Ishikawa (cell line): ENCODE results near the gene YBX1.

ENCODE experiments used
- CEBPB ChIP-seq: IDR thresholded peaks from 2 replicates; pipeline ENCODE4 v1.6.1; 2012
- CREB1 ChIP-seq: IDR thresholded peaks from 2 replicates; pipeline ENCODE4 v1.6.1; 2012; ENCODE audit warnings: low read depth
- EGR1 ChIP-seq: IDR thresholded peaks from 2 replicates; pipeline ENCODE4 v1.6.1; 2012
- EP300 ChIP-seq: IDR thresholded peaks from 2 replicates; pipeline ENCODE4 v1.6.1; 2012; ENCODE audit warnings: borderline replicate concordance
- FOXM1 ChIP-seq: IDR thresholded peaks from 2 replicates; pipeline ENCODE4 v1.6.1; 2012; ENCODE audit warnings: low read depth, borderline replicate concordance
- MAX ChIP-seq: IDR thresholded peaks from 2 replicates; pipeline ENCODE4 v1.6.1; 2012
- NFIC ChIP-seq: IDR thresholded peaks from 2 replicates; pipeline ENCODE4 v1.6.1; 2012
- RAD21 ChIP-seq: IDR thresholded peaks from 2 replicates; pipeline ENCODE4 v1.6.1; 2012; ENCODE audit warnings: low read depth
- REST ChIP-seq: IDR thresholded peaks from 2 replicates; pipeline ENCODE4 v1.6.1; 2012; ENCODE audit warnings: low read depth, mild to moderate bottlenecking
- TAF1 ChIP-seq: IDR thresholded peaks from 2 replicates; pipeline ENCODE4 v1.6.1; 2012; ENCODE audit warnings: low read depth, mild to moderate bottlenecking
- TCF12 ChIP-seq: IDR thresholded peaks from 2 replicates; pipeline ENCODE4 v1.6.1; 2012; ENCODE audit warnings: low read depth
- USF1 ChIP-seq: IDR thresholded peaks from 2 replicates; pipeline ENCODE4 v1.6.1; 2012
- YY1 ChIP-seq: IDR thresholded peaks from 2 replicates; pipeline ENCODE4 v1.6.1; 2012; ENCODE audit warnings: low read depth
- ZBTB7A ChIP-seq: IDR thresholded peaks from 2 replicates; pipeline ENCODE4 v1.6.1; 2012; ENCODE audit warnings: low read depth

GRCh38 chr1:42657981-42658876, 24.0 kb upstream of the YBX1 start, which contains the start of gene PPIH:
- no peak for TF ChIP-seq CREB1
- TF ChIP-seq NFIC, result peak; percentile 37; the same call in 1 of the 2 replicates
- TF ChIP-seq USF1, result peak; percentile 11
- no peak for TF ChIP-seq RAD21
- peak; percentile 63; the same call in 1 of the 2 replicates for TF ChIP-seq TCF12
- no peak for TF ChIP-seq FOXM1
- peak; percentile 96 for TF ChIP-seq MAX
- TF ChIP-seq REST, result no peak
- peak; percentile 91 for TF ChIP-seq YY1
- peak; percentile 75 for TF ChIP-seq TAF1
- TF ChIP-seq EP300, result 0 out of 2 replicates have a peak, but pooled peaks have one; percentile 23
- TF ChIP-seq EGR1, result peak; percentile 78
- no peak for TF ChIP-seq ZBTB7A
- TF ChIP-seq CEBPB, result no peak
